WTC11 (cell line): ENCODE data around the gene AMER2. TPM values are rescaled to one million over a fixed set of nuclear protein-coding genes. Genes with fewer than 3 reads are reported as not detected.

Experiments used
- ATAC-seq: fragments of 200-7000 bp; cut with Tn5 transposase; 2 replicates; pipeline ENCODE4 v1.10.0; 2021; ENCODE audit warnings: mild to moderate bottlenecking, moderate library complexity
- CTCF ChIA-PET: fragments of 300-600 bp; sonication (Branson Sonifier 250); formaldehyde crosslinking; loops from one replicate; lab custom pipeline; 2021; ENCODE audit warnings: antibody characterized with exemption; lab: Charles Lee
- POLR2A ChIA-PET: fragments of 350-600 bp; sonication (Branson Sonifier 250); formaldehyde crosslinking; loops from one replicate; lab custom pipeline; 2021; ENCODE audit warnings: antibody characterized with exemption; lab: Charles Lee
- DNase-seq: peaks from one replicate; pipeline ENCODE4 v3.0.0; 2021; ENCODE audit warnings: low spot score
- H3K27ac Mint-ChIP-seq: 2 replicates; pipeline ENCODE4 v1.8.0; 2021; ENCODE audit warnings: mixed read lengths
- H3K27me3 Mint-ChIP-seq: 2 replicates; pipeline ENCODE4 v1.8.0; 2021; ENCODE audit warnings: low read depth, mild to moderate bottlenecking, moderate library complexity, mixed read lengths
- H3K36me3 Mint-ChIP-seq: 2 replicates; pipeline ENCODE4 v1.8.0; 2021; ENCODE audit warnings: mixed read lengths
- H3K4me1 Mint-ChIP-seq: 2 replicates; pipeline ENCODE4 v1.8.0; 2022; ENCODE audit warnings: mixed read lengths
- H3K4me3 Mint-ChIP-seq: 2 replicates; pipeline ENCODE4 v1.8.0; 2021; ENCODE audit warnings: mild to moderate bottlenecking, moderate library complexity, mixed read lengths
- H3K9me3 Mint-ChIP-seq: 2 replicates; pipeline ENCODE4 v1.8.0; 2021; ENCODE audit warnings: mixed read lengths
- ATF6 ChIP-seq: sonication (generic); formaldehyde crosslinking; IDR thresholded peaks from 2 replicates; pipeline ENCODE4 v1.8.1; 2023; ENCODE audit warnings: mild to moderate bottlenecking, missing genetic modification reagents
- E2F4 ChIP-seq: sonication (generic); formaldehyde crosslinking; IDR thresholded peaks from 2 replicates; pipeline ENCODE4 v1.8.1; 2022; ENCODE audit warnings: low read depth, mild to moderate bottlenecking, moderate library complexity, missing genetic modification reagents, borderline replicate concordance
- EMX1 ChIP-seq: fragments of 250-450 bp; sonication (Bioruptor Pico); IDR thresholded peaks from 2 replicates; pipeline ENCODE4 v1.8.0; 2021; ENCODE audit warnings: mild to moderate bottlenecking
- FOXP4 ChIP-seq: sonication (generic); formaldehyde crosslinking; IDR thresholded peaks from 2 replicates; pipeline ENCODE4 v1.8.0; 2022; ENCODE audit warnings: mild to moderate bottlenecking, missing genetic modification reagents
- GTF2I ChIP-seq: fragments of 250-450 bp; sonication (Bioruptor Pico); conservative IDR thresholded peaks from 2 replicates; pipeline ENCODE4 v1.4.0; 2021; ENCODE audit warnings: mild to moderate bottlenecking
- KAT7 ChIP-seq: sonication (generic); formaldehyde crosslinking; IDR thresholded peaks from 2 replicates; pipeline ENCODE4 v1.8.1; 2023; ENCODE audit warnings: missing genetic modification reagents, mild to moderate bottlenecking, borderline replicate concordance
- MLX ChIP-seq: sonication (generic); formaldehyde crosslinking; IDR thresholded peaks from 2 replicates; pipeline ENCODE4 v1.8.1; 2023; ENCODE audit warnings: mild to moderate bottlenecking, missing genetic modification reagents, moderate library complexity
- NFATC4 ChIP-seq: fragments of 250-450 bp; sonication (Bioruptor Pico); IDR thresholded peaks from 2 replicates; pipeline ENCODE4 v1.9.0; 2021; ENCODE audit warnings: mild to moderate bottlenecking
- NFE2L1 ChIP-seq: sonication (generic); formaldehyde crosslinking; IDR thresholded peaks from 2 replicates; pipeline ENCODE4 v1.8.1; 2023; ENCODE audit warnings: missing genetic modification reagents
- NFYB ChIP-seq: sonication (generic); formaldehyde crosslinking; conservative IDR thresholded peaks from 2 replicates; pipeline ENCODE4 v1.8.0; 2022; ENCODE audit warnings: low read depth, missing genetic modification reagents
- NR1H2 ChIP-seq: sonication (generic); formaldehyde crosslinking; IDR thresholded peaks from 2 replicates; pipeline ENCODE4 v1.9.0; 2021; ENCODE audit warnings: mild to moderate bottlenecking, moderate library complexity, missing genetic modification reagents
- NR2C2 ChIP-seq: sonication (generic); formaldehyde crosslinking; IDR thresholded peaks from 2 replicates; pipeline ENCODE4 v1.8.0; 2022; ENCODE audit warnings: mild to moderate bottlenecking, missing genetic modification reagents
- OVOL2 ChIP-seq: fragments of 250-450 bp; sonication (Bioruptor Pico); IDR thresholded peaks from 2 replicates; pipeline ENCODE4 v1.9.0; 2021; ENCODE audit warnings: mild to moderate bottlenecking, borderline replicate concordance
- PRRX2 ChIP-seq: fragments of 250-450 bp; sonication (Bioruptor Pico); IDR thresholded peaks from 2 replicates; pipeline ENCODE4 v1.8.0; 2021; ENCODE audit warnings: mild to moderate bottlenecking
- SOX15 ChIP-seq: fragments of 250-450 bp; sonication (Bioruptor Pico); IDR thresholded peaks from 2 replicates; pipeline ENCODE4 v1.9.0; 2021; ENCODE audit warnings: mild to moderate bottlenecking
- TEAD1 ChIP-seq: sonication (generic); formaldehyde crosslinking; IDR thresholded peaks from 2 replicates; pipeline ENCODE4 v1.8.0; 2022; ENCODE audit warnings: mild to moderate bottlenecking, missing genetic modification reagents
- TEAD4 ChIP-seq: sonication (generic); formaldehyde crosslinking; IDR thresholded peaks from 2 replicates; pipeline ENCODE4 v1.8.0; 2022; ENCODE audit warnings: mild to moderate bottlenecking, missing genetic modification reagents
- TP53 ChIP-seq: sonication (generic); formaldehyde crosslinking; IDR thresholded peaks from 2 replicates; pipeline ENCODE4 v1.8.1; 2023; ENCODE audit warnings: mild to moderate bottlenecking, missing genetic modification reagents
- ZNF263 ChIP-seq: sonication (generic); formaldehyde crosslinking; IDR thresholded peaks from 2 replicates; pipeline ENCODE4 v1.8.1; 2022; ENCODE audit warnings: low read depth, mild to moderate bottlenecking, moderate library complexity, missing genetic modification reagents
- ZNF416 ChIP-seq: fragments of 250-450 bp; sonication (Bioruptor Pico); IDR thresholded peaks from 2 replicates; pipeline ENCODE4 v1.9.0; 2021; ENCODE audit warnings: mild to moderate bottlenecking, inconsistent platforms
- ZNF423 ChIP-seq: fragments of 250-450 bp; sonication (Bioruptor Pico); IDR thresholded peaks from 2 replicates; pipeline ENCODE4 v2.1.2; 2022; ENCODE audit warnings: mild to moderate bottlenecking, moderate library complexity
- ZNF512 ChIP-seq: sonication (generic); formaldehyde crosslinking; IDR thresholded peaks from 2 replicates; pipeline ENCODE4 v1.8.1; 2022; ENCODE audit warnings: missing genetic modification reagents, borderline replicate concordance
- total RNA-seq: library from RNA; stranded (reverse); gene quantifications from 3 replicates; pipeline ENCODE4 v1.2.3, GENCODE V29; 2021
- TF ChIP-seq, protein P1 (sequence below): fragments of 250-450 bp; sonication (Bioruptor Pico); IDR thresholded peaks from 2 replicates; pipeline ENCODE4 v1.9.0; 2021; ENCODE audit warnings: mild to moderate bottlenecking
- TF ChIP-seq, protein P2 (sequence below): fragments of 250-450 bp; sonication (Bioruptor Pico); IDR thresholded peaks from 2 replicates; pipeline ENCODE4 v1.8.0; 2021; ENCODE audit warnings: mild to moderate bottlenecking

Gene AMER2
- total RNA-seq, 1 experiment from 2014 or later = 0.48 TPM

- Mint-ChIP-seq H3K9me3 (no peaks in the 10 kb centered on the region; the same call in 1 of the 2 replicates), H3K4me3 (no peak overlapping the region), H3K36me3 (no peaks in the 10 kb centered on the region)
- POLR2A ChIA-PET = no interaction called here
- no peak for TF ChIP-seq ZNF416 (CRISPR knock-in tag)
- no peak for TF ChIP-seq NFATC4 (CRISPR knock-in tag)
- TF ChIP-seq MLX (CRISPR knock-in tag) = no peak
- no peak for TF ChIP-seq GTF2I
- no peak for TF ChIP-seq ZNF263 (CRISPR knock-in tag)
- TF ChIP-seq, protein P1, sequence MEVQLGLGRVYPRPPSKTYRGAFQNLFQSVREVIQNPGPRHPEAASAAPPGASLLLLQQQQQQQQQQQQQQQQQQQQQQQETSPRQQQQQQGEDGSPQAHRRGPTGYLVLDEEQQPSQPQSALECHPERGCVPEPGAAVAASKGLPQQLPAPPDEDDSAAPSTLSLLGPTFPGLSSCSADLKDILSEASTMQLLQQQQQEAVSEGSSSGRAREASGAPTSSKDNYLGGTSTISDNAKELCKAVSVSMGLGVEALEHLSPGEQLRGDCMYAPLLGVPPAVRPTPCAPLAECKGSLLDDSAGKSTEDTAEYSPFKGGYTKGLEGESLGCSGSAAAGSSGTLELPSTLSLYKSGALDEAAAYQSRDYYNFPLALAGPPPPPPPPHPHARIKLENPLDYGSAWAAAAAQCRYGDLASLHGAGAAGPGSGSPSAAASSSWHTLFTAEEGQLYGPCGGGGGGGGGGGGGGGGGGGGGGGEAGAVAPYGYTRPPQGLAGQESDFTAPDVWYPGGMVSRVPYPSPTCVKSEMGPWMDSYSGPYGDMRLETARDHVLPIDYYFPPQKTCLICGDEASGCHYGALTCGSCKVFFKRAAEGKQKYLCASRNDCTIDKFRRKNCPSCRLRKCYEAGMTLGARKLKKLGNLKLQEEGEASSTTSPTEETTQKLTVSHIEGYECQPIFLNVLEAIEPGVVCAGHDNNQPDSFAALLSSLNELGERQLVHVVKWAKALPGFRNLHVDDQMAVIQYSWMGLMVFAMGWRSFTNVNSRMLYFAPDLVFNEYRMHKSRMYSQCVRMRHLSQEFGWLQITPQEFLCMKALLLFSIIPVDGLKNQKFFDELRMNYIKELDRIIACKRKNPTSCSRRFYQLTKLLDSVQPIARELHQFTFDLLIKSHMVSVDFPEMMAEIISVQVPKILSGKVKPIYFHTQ (CRISPR knock-in tag) = no peak
- TF ChIP-seq KAT7 (CRISPR knock-in tag) = no peak
- TF ChIP-seq SOX15 (CRISPR knock-in tag) = no peak
- TF ChIP-seq, protein P2, sequence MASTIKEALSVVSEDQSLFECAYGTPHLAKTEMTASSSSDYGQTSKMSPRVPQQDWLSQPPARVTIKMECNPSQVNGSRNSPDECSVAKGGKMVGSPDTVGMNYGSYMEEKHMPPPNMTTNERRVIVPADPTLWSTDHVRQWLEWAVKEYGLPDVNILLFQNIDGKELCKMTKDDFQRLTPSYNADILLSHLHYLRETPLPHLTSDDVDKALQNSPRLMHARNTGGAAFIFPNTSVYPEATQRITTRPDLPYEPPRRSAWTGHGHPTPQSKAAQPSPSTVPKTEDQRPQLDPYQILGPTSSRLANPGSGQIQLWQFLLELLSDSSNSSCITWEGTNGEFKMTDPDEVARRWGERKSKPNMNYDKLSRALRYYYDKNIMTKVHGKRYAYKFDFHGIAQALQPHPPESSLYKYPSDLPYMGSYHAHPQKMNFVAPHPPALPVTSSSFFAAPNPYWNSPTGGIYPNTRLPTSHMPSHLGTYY (CRISPR knock-in tag) = no peak
- no peak for TF ChIP-seq FOXP4 (CRISPR knock-in tag)
- no peak for TF ChIP-seq PRRX2 (CRISPR knock-in tag)
- no peak for TF ChIP-seq ZNF423 (CRISPR knock-in tag)
- TF ChIP-seq TEAD4 (CRISPR knock-in tag) = no peak
- no peak for TF ChIP-seq OVOL2 (CRISPR knock-in tag)
- TF ChIP-seq NFE2L1 (CRISPR knock-in tag) = no peak
- TF ChIP-seq NFYB (CRISPR knock-in tag) = no peak
- TF ChIP-seq TP53 (CRISPR knock-in tag) = no peak
- TF ChIP-seq, all 79 proteins: peak for 0
- CTCF ChIA-PET = interaction anchor here (0.9 kb wide), 1 partner anchor 105 kb away, joined by 3 read pairs; no protein-coding TSS in a partner anchor
- ATAC-seq (no peak), DNase-seq (no peak)
- no peak overlapping the region for H3K27ac Mint-ChIP-seq
- H3K4me1 Mint-ChIP-seq = peaks cover 18% of the 10 kb centered on the region
- H3K27me3 Mint-ChIP-seq = no peaks in the 10 kb centered on the region
Measured at GRCh38 chr13:25218019-25218418, 45.9 kb upstream of the AMER2 start.

DNA sequence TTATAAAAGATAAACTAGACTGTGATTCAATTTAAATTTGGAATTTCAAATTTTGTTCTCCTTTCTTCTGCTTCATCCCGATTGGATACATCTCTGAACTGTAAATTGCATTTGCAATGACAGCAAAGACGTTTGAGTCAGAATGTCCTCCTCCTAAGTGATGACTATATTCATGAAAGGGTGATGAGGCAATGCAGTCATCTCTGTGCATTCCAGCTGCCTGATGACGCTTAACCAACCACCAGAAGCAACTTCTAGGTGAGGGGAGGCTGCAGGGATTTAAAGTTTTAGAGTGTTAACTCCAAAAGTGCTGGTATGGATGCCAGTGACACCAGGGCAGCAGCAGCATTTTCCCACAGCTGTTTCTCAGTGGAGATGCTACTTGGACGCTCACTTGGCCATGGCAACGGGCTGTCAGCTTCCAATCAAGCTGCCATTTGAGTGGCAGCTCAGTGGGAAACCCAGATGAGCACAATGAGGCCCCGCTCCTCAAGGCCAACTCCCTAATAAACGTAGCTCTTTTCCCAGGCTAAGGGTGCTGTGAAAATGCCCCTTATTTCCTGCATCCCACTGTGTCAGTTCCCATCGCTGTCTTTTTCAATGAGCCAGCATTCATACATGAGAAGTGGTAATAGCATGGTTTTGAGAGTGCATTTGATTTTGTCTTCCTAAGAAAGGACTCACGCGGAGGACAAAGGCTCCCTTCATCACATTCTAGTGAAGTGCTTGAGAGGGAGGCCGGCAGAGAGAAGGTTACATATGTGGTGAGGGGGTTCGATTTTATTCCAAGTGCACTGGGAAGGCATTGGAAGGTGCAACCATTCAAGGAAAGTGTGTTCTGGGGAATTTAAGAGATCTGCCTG lies 45.2 kb upstream of the AMER2 start:
- CTCF ChIA-PET = interaction anchor here (0.9 kb wide), 1 partner anchor 222 kb away, joined by 3 read pairs; no protein-coding TSS in a partner anchor
- Mint-ChIP-seq H3K27ac (no peak overlapping the region), H3K4me3 (no peak overlapping the region), H3K27me3 (no peaks in the 10 kb centered on the region), H3K4me1 (peaks cover 18% of the 10 kb centered on the region), H3K36me3 (no peaks in the 10 kb centered on the region), H3K9me3 (no peaks in the 10 kb centered on the region; the same call in 1 of the 2 replicates)
- POLR2A ChIA-PET = no interaction called here
- DNase-seq (no peak), ATAC-seq (no peak)
- TF ChIP-seq EMX1 (CRISPR knock-in tag) (no peak), NR2C2 (CRISPR knock-in tag) (no peak), ATF6 (CRISPR knock-in tag) (no peak), PRRX2 (CRISPR knock-in tag) (no peak), OVOL2 (CRISPR knock-in tag) (no peak), ZNF512 (CRISPR knock-in tag) (no peak), NR1H2 (CRISPR knock-in tag) (no peak), TEAD1 (CRISPR knock-in tag) (no peak), E2F4 (no peak)
